Kidney (tissue), 14 donors: ENCODE measurements around the gene NDC80. TPM values are rescaled to one million over a fixed set of nuclear protein-coding genes. Genes with fewer than 3 reads are reported as not detected.

Experiments
- DNase-seq, 5 donors: peaks; one replicate each; pipeline ENCODE4 v3.0.0-alpha.2; 2013 to 2020
- FAIRE-seq: peaks from 2 replicates; lab custom pipeline; 2012; peaks lifted over from hg19 to GRCh38; lab: Jason Lieb, UNC
- H3K27ac ChIP-seq, 2 donors: one replicate each; pipeline ENCODE4 v1.7.0; 2013; ENCODE audit warnings: low read depth in 2 of 2, low read length in 2 of 2, inconsistent platforms in 1 of 2
- H3K27me3 ChIP-seq: one replicate; pipeline ENCODE4 v1.7.1; 2013; ENCODE audit warnings: low read length, inconsistent platforms; ENCODE audit not compliant: control insufficient read depth, insufficient read depth
- H3K36me3 ChIP-seq, 3 donors: one replicate each; pipeline versions ENCODE4 v1.7.0 to v1.7.1; 2013; ENCODE audit warnings: low read length in 3 of 3, control low read depth in 1 of 3, inconsistent platforms in 1 of 3; ENCODE audit not compliant: insufficient read depth in 3 of 3, control insufficient read depth in 2 of 3
- H3K4me1 ChIP-seq, 3 donors: one replicate each; pipeline versions ENCODE4 v1.7.0 to v1.7.1; 2013; ENCODE audit warnings: low read length in 3 of 3, inconsistent platforms in 1 of 3, low read depth in 1 of 3; ENCODE audit not compliant: control insufficient read depth in 2 of 3, insufficient read depth in 2 of 3
- H3K4me3 ChIP-seq, 3 donors: one replicate each; pipeline versions ENCODE4 v1.7.0 to v1.8.1; 2013; ENCODE audit warnings: low read length in 3 of 3, control low read depth in 1 of 3, inconsistent platforms in 1 of 3
- H3K9ac ChIP-seq, 3 donors: one replicate each; pipeline versions ENCODE4 v1.7.0 to v1.7.1; 2013; ENCODE audit warnings: low read length in 3 of 3, control low read depth in 1 of 3, inconsistent platforms in 1 of 3
- H3K9me3 ChIP-seq, 3 donors: one replicate each; pipeline versions ENCODE4 v1.7.0 to v1.7.1; 2013; ENCODE audit warnings: low read length in 3 of 3, control low read depth in 1 of 3, inconsistent platforms in 1 of 3; ENCODE audit not compliant: control insufficient read depth in 2 of 3, insufficient read depth in 1 of 3
- CTCF ChIP-seq: IDR thresholded peaks from 3 replicates; pipeline ENCODE4 v1.5.1; 2012; ENCODE audit warnings: mild to moderate bottlenecking, moderate library complexity, borderline replicate concordance; ENCODE audit not compliant: insufficient read depth; ENCODE audit errors: extremely low read depth
- intact Hi-C: fragments of 100-400 bp; cut with DNase I; formaldehyde crosslinking; loops from one replicate; pipeline ENCODE4 v1.11.1; 2022
- polyA plus RNA-seq: library from polyadenylated mRNA; stranded (reverse); fragments of 350-450 nt; fragmentation: Illumina TruSeq; extraction: RNeasy Lipid Tissue Mini Kit (QIAGEN cat#74804); gene quantifications from one replicate; pipeline ENCODE4 v1.2.3, GENCODE V29; 2014; ENCODE audit warnings: low read depth, low replicate concordance; ENCODE audit not compliant: insufficient read depth
- total RNA-seq: library from RNA; stranded (reverse); fragmentation: NEBNext Ultra II Directional; extraction: Animal tissue kit (Norgen Biotek cat#: 25700); gene quantifications from one replicate; pipeline ENCODE4 v1.2.1, GENCODE V29; 2021
- donor health status: control.
- donor health status: control.
- donor health status: control.
- donor health status: control.
- donor health status: control.
- donor health status: DM: yes; HTN: yes; CAD: no.
- donor health status: Normal renal cell carcinoma (clear cell type).

NDC80 gene
- total and polyA plus RNA-seq, 2 donors from 2014 or later: 0.63 to 0.99 TPM

GRCh38 chr18:2627821-2628276, 56.5 kb downstream of the NDC80 start:
- TF ChIP-seq CTCF: no peak
- intact Hi-C loops: no loop called here
- Histone ChIP-seq H3K36me3 (no peaks in the 10 kb centered on the region), H3K4me3 (no peak overlapping the region), H3K27ac (no peak overlapping the region), H3K9ac (no peak overlapping the region), H3K4me1 (no peaks in the 10 kb centered on the region), H3K9me3 (no peaks in the 10 kb centered on the region), H3K27me3 (no peaks in the 10 kb centered on the region)
- no peak for DNase-seq
- no peak for FAIRE-seq

- FAIRE-seq (no peak), DNase-seq (no peak)
- H3K27ac ChIP-seq: no peak overlapping the region
- intact Hi-C loops: no loop called here
- no peaks in the 10 kb centered on the region for H3K9me3 ChIP-seq
- H3K36me3 ChIP-seq: no peaks in the 10 kb centered on the region
- no peak overlapping the region for H3K4me3 ChIP-seq
- no peak for TF ChIP-seq CTCF
- no peaks in the 10 kb centered on the region for H3K4me1 ChIP-seq
- H3K9ac ChIP-seq: no peak overlapping the region
- no peaks in the 10 kb centered on the region for H3K27me3 ChIP-seq
These were observed 57.6 kb downstream of the NDC80 start for GRCh38 chr18:2629003-2629402.

- H3K27ac ChIP-seq: no peak overlapping the region
- TF ChIP-seq CTCF: no peak
- H3K9ac ChIP-seq: no peak overlapping the region
- no peaks in the 10 kb centered on the region for H3K36me3 ChIP-seq
- DNase-seq (no peak), FAIRE-seq (no peak)
- H3K4me1 ChIP-seq: peaks cover 0 to 2% (median 0%) of the 10 kb centered on the region in 3 donors
- H3K9me3 ChIP-seq: no peaks in the 10 kb centered on the region
- intact Hi-C loops: no loop called here
- H3K4me3 ChIP-seq: no peak overlapping the region
- H3K27me3 ChIP-seq: no peaks in the 10 kb centered on the region
These were observed 64.2 kb downstream of the NDC80 start for GRCh38 chr18:2635586-2635985.

- H3K27ac ChIP-seq: peak overlapping the region; percentile 51 to 78
- no peaks in the 10 kb centered on the region for H3K27me3 ChIP-seq
- no peaks in the 10 kb centered on the region for H3K36me3 ChIP-seq
- H3K9ac ChIP-seq: no peak overlapping the region
- FAIRE-seq (no peak), DNase-seq (peak in 1 of 5 donors; percentile 72)
- peak overlapping the region in 1 of 3 donors; percentile 19 for H3K4me3 ChIP-seq
- intact Hi-C loops: no loop called here
- peaks cover 0 to 2% (median 0%) of the 10 kb centered on the region in 3 donors for H3K4me1 ChIP-seq
- no peak for TF ChIP-seq CTCF
- H3K9me3 ChIP-seq: no peaks in the 10 kb centered on the region
These were observed 64.8 kb downstream of the NDC80 start for GRCh38 chr18:2636126-2636631.
